Activated naive CD8-positive, alpha-beta T cell (primary cell): ENCODE data around the gene CCDC77.
"Not testable (repeated sequence)": the region's sequence is repeated elsewhere in the genome, so short reads cannot be mapped to it uniquely, and the experiment has no call there.

Experiments used
- H3K27ac Mint-ChIP-seq: one replicate; pipeline ENCODE4 v1.8.0; 2021; ENCODE audit warnings: mixed read lengths
- H3K27me3 Mint-ChIP-seq: one replicate; pipeline ENCODE4 v1.8.0; 2021; ENCODE audit warnings: mixed read lengths
- H3K36me3 Mint-ChIP-seq: one replicate; pipeline ENCODE4 v1.8.0; 2021; ENCODE audit warnings: mixed read lengths
- H3K4me1 Mint-ChIP-seq: one replicate; pipeline ENCODE4 v1.8.0; 2021; ENCODE audit warnings: low read depth, mixed read lengths
- H3K4me3 Mint-ChIP-seq: one replicate; pipeline ENCODE4 v1.8.0; 2021; ENCODE audit warnings: mild to moderate bottlenecking, mixed read lengths
- H3K9me3 Mint-ChIP-seq: one replicate; pipeline ENCODE4 v1.8.0; 2021; ENCODE audit warnings: low read depth, mixed read lengths

Gene CCDC77

DNA sequence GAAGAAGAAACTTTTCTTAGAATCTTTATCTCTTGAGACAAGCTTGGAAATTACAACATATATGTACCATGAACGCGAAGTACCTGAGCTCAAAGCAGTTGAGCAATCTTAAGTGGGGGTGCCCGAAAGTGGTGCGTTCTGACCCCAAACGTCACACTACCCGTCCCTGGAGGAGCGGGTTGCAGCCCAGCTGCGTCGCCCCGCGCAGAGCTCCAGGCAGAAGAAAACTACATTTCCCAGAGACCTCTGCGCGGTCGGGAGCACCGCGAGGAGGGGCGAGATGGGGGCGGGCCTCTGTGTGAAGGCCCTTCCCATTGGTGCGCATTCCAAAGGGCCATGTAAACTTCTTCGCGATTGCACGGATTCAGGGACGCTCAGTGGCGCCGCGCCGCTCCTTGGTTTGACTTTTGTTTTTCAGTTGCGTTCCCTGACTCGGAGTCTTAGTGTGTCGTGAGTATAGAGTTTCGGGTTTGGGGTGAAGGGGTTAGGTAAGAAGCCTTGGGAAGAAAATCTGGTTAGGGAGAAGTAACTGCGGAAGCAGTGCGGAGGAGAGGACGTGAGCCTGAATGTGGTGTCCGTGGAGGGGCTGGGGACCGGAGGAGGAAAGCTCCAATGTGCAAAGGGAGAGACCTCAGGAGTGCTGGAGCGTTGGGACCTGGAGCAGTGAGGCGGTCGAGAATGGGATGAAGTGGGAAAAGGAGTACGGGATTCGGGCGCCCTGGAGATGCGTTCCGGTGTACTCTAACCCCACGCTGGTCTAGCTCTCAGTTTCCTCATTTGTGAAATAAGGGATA lies at the start of gene CCDC77:
Gene CCDC77 (plus strand): TSS at position 410 of the 794 bp plus-strand sequence. CDS start 7,740 bp downstream, outside the sequence.
- no peak within 1 kb of the TSS for H3K4me3 Mint-ChIP-seq
- peaks cover 4% of the 10 kb centered on the region for H3K36me3 Mint-ChIP-seq
- H3K9me3 Mint-ChIP-seq, result no peaks in the 10 kb centered on the region
- H3K27me3 Mint-ChIP-seq, result no peaks in the 10 kb centered on the region
- peaks cover 3% of the 10 kb centered on the region for H3K4me1 Mint-ChIP-seq
- H3K27ac Mint-ChIP-seq, result no peak within 1 kb of the TSS

- Mint-ChIP-seq H3K36me3 (peaks cover 27% of the 10 kb centered on the region), H3K27ac (peak overlapping the region; percentile 4), H3K4me3 (no peak overlapping the region), H3K4me1 (peaks cover 29% of the 10 kb centered on the region), H3K9me3 (no peaks in the 10 kb centered on the region), H3K27me3 (no peaks in the 10 kb centered on the region)
These were observed 45.0 kb upstream of the CCDC77 start for GRCh38 chr12:356276-356988.

DNA sequence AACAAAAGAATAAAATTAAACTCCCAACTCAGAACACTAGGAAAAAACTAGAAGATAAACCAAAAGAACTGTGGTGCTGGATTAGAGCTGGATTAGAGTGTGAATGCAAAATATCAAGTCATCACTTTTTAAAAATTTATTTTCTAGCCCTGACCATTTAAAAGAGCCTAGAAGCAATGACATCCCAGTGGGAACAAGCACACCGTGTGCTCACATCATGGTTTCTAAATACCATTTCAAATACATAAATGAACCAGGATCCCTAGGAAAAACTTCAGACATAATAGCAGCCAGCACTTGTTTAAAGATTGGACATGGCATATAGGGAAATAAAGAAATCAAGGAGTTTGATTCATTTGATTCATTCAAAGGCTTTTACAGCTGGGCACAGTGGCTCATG lies 42.4 kb upstream of the CCDC77 start:
- H3K4me1 Mint-ChIP-seq, result peaks cover 34% of the 10 kb centered on the region
- peaks cover 31% of the 10 kb centered on the region for H3K36me3 Mint-ChIP-seq
- no peak overlapping the region for H3K4me3 Mint-ChIP-seq
- H3K9me3 Mint-ChIP-seq, result no peaks in the 10 kb centered on the region
- no peaks in the 10 kb centered on the region for H3K27me3 Mint-ChIP-seq
- no peak overlapping the region for H3K27ac Mint-ChIP-seq

DNA sequence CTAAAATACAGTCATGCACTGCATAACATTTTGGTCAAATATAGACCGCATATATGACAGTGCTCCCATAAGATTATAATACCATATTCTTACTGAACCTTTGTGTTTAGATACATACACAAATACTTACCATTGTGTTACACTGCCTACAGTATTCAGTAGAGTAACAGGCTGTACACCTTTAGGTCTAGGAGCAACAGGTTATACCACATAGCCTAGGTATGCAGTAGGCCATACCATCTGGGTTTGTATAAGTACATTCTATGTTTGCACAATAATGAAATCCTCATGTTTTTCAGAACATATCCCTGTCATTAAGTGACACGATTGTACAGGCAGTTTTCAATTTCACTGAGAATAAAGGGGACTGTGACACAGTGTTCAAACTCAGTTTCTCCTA lies 34.6 kb upstream of the CCDC77 start:
- Mint-ChIP-seq H3K36me3 (peaks cover 39% of the 10 kb centered on the region), H3K4me3 (no peak overlapping the region), H3K9me3 (no peaks in the 10 kb centered on the region), H3K27me3 (no peaks in the 10 kb centered on the region), H3K4me1 (peaks cover 9% of the 10 kb centered on the region), H3K27ac (no peak overlapping the region)

DNA sequence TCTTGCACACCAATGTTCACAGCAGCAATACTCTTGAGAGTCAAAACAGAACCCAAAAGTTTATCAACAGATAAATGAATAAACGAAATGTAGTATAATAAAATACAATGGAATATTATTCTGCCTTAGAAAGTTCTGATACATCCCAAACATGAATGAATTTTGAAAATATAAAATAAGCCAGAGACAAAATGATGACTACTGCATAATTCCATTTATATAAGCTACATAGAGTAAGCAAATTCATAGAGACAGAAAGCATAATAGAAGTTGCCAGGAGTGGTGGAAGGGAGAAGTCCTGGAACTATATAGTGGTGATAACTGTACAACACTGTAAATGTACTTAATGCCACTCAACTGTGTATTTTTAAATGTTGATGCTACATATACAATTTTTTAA lies 33.5 kb upstream of the CCDC77 start:
- Mint-ChIP-seq H3K27me3 (no peaks in the 10 kb centered on the region), H3K4me3 (no peak overlapping the region), H3K27ac (no peak overlapping the region), H3K4me1 (peaks cover 5% of the 10 kb centered on the region), H3K36me3 (peaks cover 37% of the 10 kb centered on the region), H3K9me3 (no peaks in the 10 kb centered on the region)

GRCh38 chr12:370739-371485 lies 30.5 kb upstream of the CCDC77 start:
- not testable (repeated sequence) for H3K27me3 Mint-ChIP-seq, H3K4me1 Mint-ChIP-seq, H3K4me3 Mint-ChIP-seq, H3K9me3 Mint-ChIP-seq
- Mint-ChIP-seq H3K27ac (peak overlapping the region; percentile 22), H3K36me3 (peaks cover 39% of the 10 kb centered on the region)

DNA sequence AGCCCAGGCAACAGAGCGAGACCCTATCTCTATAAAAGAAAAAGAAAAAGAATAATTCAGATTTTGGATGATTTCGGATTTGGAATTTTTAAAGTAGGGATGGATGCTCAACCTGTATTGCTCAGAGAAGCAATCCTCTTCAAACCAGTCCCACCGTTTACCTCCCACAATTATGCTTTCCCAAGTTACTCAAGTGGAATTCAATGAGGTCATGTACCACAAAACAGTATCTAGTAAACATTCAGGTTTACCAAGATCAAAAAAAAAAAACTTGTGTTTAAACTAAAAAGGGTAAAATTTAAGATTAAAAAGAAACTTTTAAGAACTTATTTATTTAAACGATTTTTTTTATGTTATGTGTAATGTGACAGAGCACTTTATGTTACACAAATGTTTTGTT lies 14.8 kb upstream of the CCDC77 start:
- no peak overlapping the region for H3K27ac Mint-ChIP-seq
- H3K4me3 Mint-ChIP-seq, result peak overlapping the region; percentile 89
- no peaks in the 10 kb centered on the region for H3K9me3 Mint-ChIP-seq
- H3K27me3 Mint-ChIP-seq, result no peaks in the 10 kb centered on the region
- H3K4me1 Mint-ChIP-seq, result peaks cover 50% of the 10 kb centered on the region
- H3K36me3 Mint-ChIP-seq, result no peaks in the 10 kb centered on the region

DNA sequence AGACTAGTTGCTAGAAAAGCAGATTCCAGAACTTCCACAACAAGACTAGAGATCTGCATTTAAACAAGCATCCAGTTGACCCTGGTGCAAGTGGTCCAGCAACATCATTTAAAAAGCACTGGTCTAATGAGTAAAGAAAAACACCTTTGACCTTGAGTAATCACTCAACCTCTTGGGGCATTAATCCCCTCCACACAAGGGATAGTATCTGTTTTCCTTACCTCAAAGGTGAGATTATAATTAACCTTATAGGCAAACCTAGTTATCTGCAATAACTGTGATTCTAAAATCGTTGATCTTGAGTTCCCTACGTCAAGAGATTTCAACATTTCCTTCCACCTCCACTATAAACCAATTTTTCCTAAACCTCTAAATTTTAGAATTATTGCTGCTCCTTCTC lies 13.4 kb upstream of the CCDC77 start:
- Mint-ChIP-seq H3K4me1 (peaks cover 46% of the 10 kb centered on the region), H3K27me3 (no peaks in the 10 kb centered on the region), H3K4me3 (peak overlapping the region; percentile 89), H3K27ac (peak overlapping the region; percentile 99), H3K9me3 (no peaks in the 10 kb centered on the region), H3K36me3 (no peaks in the 10 kb centered on the region)

- peak overlapping the region; percentile 99 for H3K27ac Mint-ChIP-seq
- H3K27me3 Mint-ChIP-seq, result no peaks in the 10 kb centered on the region
- peak overlapping the region; percentile 89 for H3K4me3 Mint-ChIP-seq
- no peaks in the 10 kb centered on the region for H3K9me3 Mint-ChIP-seq
- H3K36me3 Mint-ChIP-seq, result no peaks in the 10 kb centered on the region
- peaks cover 42% of the 10 kb centered on the region for H3K4me1 Mint-ChIP-seq
These were observed 12.8 kb upstream of the CCDC77 start for GRCh38 chr12:388541-389141.

- Mint-ChIP-seq H3K36me3 (no peaks in the 10 kb centered on the region), H3K4me3 (peak within 1 kb of the TSS; percentile 89), H3K27me3 (no peaks in the 10 kb centered on the region), H3K27ac (peak within 1 kb of the TSS; percentile 99), H3K4me1 (peaks cover 37% of the 10 kb centered on the region), H3K9me3 (no peaks in the 10 kb centered on the region)
These were observed 12.0 kb upstream of the CCDC77 start, which contains the start of gene KDM5A for GRCh38 chr12:389142-390096. Gene KDM5A (minus strand): TSS chr12:389320. CDS start chr12:389091, 229 bp downstream.

DNA sequence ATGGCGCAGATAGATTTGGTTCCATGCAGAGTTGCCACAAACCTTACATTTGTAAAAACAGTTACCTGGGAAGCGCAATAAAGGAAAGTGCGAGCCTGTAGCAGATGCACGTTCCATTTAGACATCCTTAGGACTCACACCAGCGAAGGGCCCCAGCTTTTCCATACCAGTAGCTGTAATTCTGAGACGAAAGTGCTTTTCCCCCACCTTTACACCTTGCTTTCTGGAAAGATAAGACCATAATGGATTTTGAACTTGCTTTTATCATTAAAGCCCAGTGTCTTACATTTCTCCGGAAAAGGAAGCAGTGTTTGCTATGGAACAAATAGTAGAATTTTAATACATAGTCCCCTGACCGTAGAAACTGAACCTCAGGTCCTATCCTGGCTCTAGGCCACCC lies 616 bp upstream of the CCDC77 start:
- Mint-ChIP-seq H3K9me3 (no peaks in the 10 kb centered on the region), H3K27ac (no peak overlapping the region), H3K4me3 (no peak overlapping the region), H3K27me3 (no peaks in the 10 kb centered on the region), H3K36me3 (peaks cover 4% of the 10 kb centered on the region), H3K4me1 (peaks cover 3% of the 10 kb centered on the region)

DNA sequence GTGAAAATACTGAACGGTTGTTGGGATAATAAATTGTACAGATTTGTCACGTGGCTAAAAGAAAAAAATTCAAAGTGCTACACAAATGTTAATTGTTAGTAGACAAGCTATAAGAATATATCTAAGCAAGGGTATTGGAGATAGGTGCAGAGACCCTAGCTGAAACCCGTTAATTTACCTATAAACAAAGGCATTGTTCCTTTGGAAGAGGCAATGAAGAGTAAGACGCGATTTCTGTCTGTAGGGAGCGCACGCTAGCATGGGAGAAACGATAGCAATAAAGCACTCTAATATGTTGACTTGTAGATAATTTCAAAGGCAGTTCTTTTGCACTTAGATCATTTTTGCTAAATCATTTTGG lies 565 bp downstream of the CCDC77 start:
- no peak overlapping the region for H3K4me3 Mint-ChIP-seq
- no peaks in the 10 kb centered on the region for H3K27me3 Mint-ChIP-seq
- peaks cover 4% of the 10 kb centered on the region for H3K36me3 Mint-ChIP-seq
- no peaks in the 10 kb centered on the region for H3K9me3 Mint-ChIP-seq
- peaks cover 3% of the 10 kb centered on the region for H3K4me1 Mint-ChIP-seq
- no peak overlapping the region for H3K27ac Mint-ChIP-seq

GRCh38 chr12:414859-415258 lies 13.4 kb downstream of the CCDC77 start:
- no peak overlapping the region for H3K27ac Mint-ChIP-seq
- no peaks in the 10 kb centered on the region for H3K9me3 Mint-ChIP-seq
- no peaks in the 10 kb centered on the region for H3K27me3 Mint-ChIP-seq
- H3K36me3 Mint-ChIP-seq, result peaks cover 8% of the 10 kb centered on the region
- no peak overlapping the region for H3K4me3 Mint-ChIP-seq
- H3K4me1 Mint-ChIP-seq, result no peaks in the 10 kb centered on the region

- Mint-ChIP-seq H3K36me3 (peaks cover 8% of the 10 kb centered on the region), H3K4me3 (no peak overlapping the region)
These were observed 17.0 kb downstream of the CCDC77 start for GRCh38 chr12:418432-418831.

More at GRCh38 chr12:418432-418831, 17.0 kb downstream of the CCDC77 start:
- Mint-ChIP-seq H3K27ac (no peak overlapping the region), H3K9me3 (no peaks in the 10 kb centered on the region), H3K27me3 (no peaks in the 10 kb centered on the region), H3K4me1 (no peaks in the 10 kb centered on the region)
